Keratinocyte (primary cell): Measurements from ENCODE around the gene CSH2. TPM values are rescaled to one million over a fixed set of nuclear protein-coding genes. Genes with fewer than 3 reads are reported as not detected.

Source experiments
- DNase-seq: peaks from one replicate; pipeline ENCODE4 v3.0.0-alpha.2; 2011; ENCODE audit warnings: low read depth, missing footprints, low spot score
- FAIRE-seq: peaks from 2 replicates; lab custom pipeline; 2011; peaks lifted over from hg19 to GRCh38; lab: Jason Lieb, UNC
- H2AFZ ChIP-seq: 2 replicates; pipeline ENCODE4 v1.6.0; 2012; ENCODE audit warnings: low read length, control low read depth, inconsistent platforms; ENCODE audit not compliant: control insufficient read depth
- H3K27ac ChIP-seq: 2 replicates; pipeline ENCODE4 v1.5.1; 2011; ENCODE audit warnings: low read length; ENCODE audit not compliant: control insufficient read depth, insufficient read depth
- H3K27me3 ChIP-seq: 3 replicates; pipeline ENCODE4 v1.6.0; 2011; ENCODE audit warnings: low read length; ENCODE audit not compliant: control insufficient read depth, insufficient read depth; ENCODE audit errors: extremely low read depth
- H3K36me3 ChIP-seq, 2 experiments: 2 replicates in 1 of 2; 3 replicates in 1 of 2; pipeline ENCODE4 v1.5.1; 2011; ENCODE audit warnings: low read length in 2 of 2, mild to moderate bottlenecking in 1 of 2; ENCODE audit not compliant: control insufficient read depth in 2 of 2, insufficient read depth in 2 of 2; ENCODE audit errors: extremely low read depth in 1 of 2
- H3K4me1 ChIP-seq: 3 replicates; pipeline ENCODE4 v1.5.1; 2011; ENCODE audit warnings: low read length; ENCODE audit not compliant: control insufficient read depth, insufficient read depth; ENCODE audit errors: extremely low read depth
- H3K4me2 ChIP-seq: 3 replicates; pipeline ENCODE4 v1.6.0; 2011; ENCODE audit warnings: low read depth, low read length; ENCODE audit not compliant: control insufficient read depth, insufficient read depth; ENCODE audit errors: extremely low read depth
- H3K4me3 ChIP-seq, 3 experiments: fragments of 200-600 bp in 1 of 3; sonication (generic) in 1 of 3; 2 replicates in 2 of 3; 3 replicates in 1 of 3; pipeline ENCODE4 v1.5.1; 2011 to 2016; ENCODE audit warnings: low read length in 3 of 3, mild to moderate bottlenecking in 3 of 3, control low read depth in 2 of 3, inconsistent platforms in 1 of 3, low read depth in 1 of 3, mixed read lengths in 1 of 3, mixed run types in 1 of 3, moderate library complexity in 1 of 3; ENCODE audit not compliant: control insufficient read depth in 2 of 3, insufficient read depth in 2 of 3; ENCODE audit errors: extremely low read depth in 1 of 3
- H3K79me2 ChIP-seq: 2 replicates; pipeline ENCODE4 v1.6.0; 2012; ENCODE audit warnings: low read length; ENCODE audit not compliant: control insufficient read depth, insufficient read depth
- H3K9ac ChIP-seq: 3 replicates; pipeline ENCODE4 v1.6.0; 2011; ENCODE audit warnings: low read length; ENCODE audit not compliant: control insufficient read depth, insufficient read depth; ENCODE audit errors: extremely low read depth
- H3K9me1 ChIP-seq: 3 replicates; pipeline ENCODE4 v1.6.0; 2011; ENCODE audit warnings: low read length; ENCODE audit not compliant: control insufficient read depth, insufficient read depth; ENCODE audit errors: extremely low read depth
- H3K9me3 ChIP-seq: 2 replicates; pipeline ENCODE4 v1.5.1; 2012; ENCODE audit warnings: low read depth, low read length; ENCODE audit not compliant: control insufficient read depth
- H4K20me1 ChIP-seq: 3 replicates; pipeline ENCODE4 v1.6.0; 2011; ENCODE audit warnings: low read length; ENCODE audit not compliant: control insufficient read depth, insufficient read depth; ENCODE audit errors: extremely low read depth
- CTCF ChIP-seq, 3 experiments: IDR thresholded peaks in 1 of 3; conservative IDR thresholded peaks in 1 of 3; optimal IDR thresholded peaks in 1 of 3; 2 replicates in 2 of 3; 3 replicates in 1 of 3; pipeline versions ENCODE3 to v1.5.1; 2011; ENCODE audit warnings: low read length in 3 of 3, mild to moderate bottlenecking in 3 of 3, moderate library complexity in 2 of 3, control low read depth in 1 of 3, inconsistent platforms in 1 of 3; ENCODE audit not compliant: insufficient read depth in 2 of 3; ENCODE audit errors: extremely low read depth in 1 of 3
- EZH2 ChIP-seq: IDR thresholded peaks from one replicate; pipeline ENCODE4 v1.6.1; 2012; ENCODE audit warnings: inconsistent platforms, mild to moderate bottlenecking, low read length, moderate library complexity
- dilution Hi-C: fragments of 300-500 bp; cut with MboI; formaldehyde crosslinking; loops from one replicate; pipeline ENCODE4 v1.7.0; 2020; ENCODE audit warnings: low sequenced_read_pairs; ENCODE audit not compliant: extremely low pct_ligation_motif_present
- polyA plus RNA-seq, 5 experiments: library from polyadenylated mRNA; depleted of rRNA in 3 of 5; stranded (reverse) in 3 of 5; stranded (forward) in 1 of 5; unstranded in 1 of 5; fragments of >200 nt; gene quantifications; 1 replicate in 1 of 5; 2 replicates in 3 of 5; 3 replicates in 1 of 5; pipeline versions ENCODE4 v1.2.1 to v1.2.3, GENCODE V29; 2011 to 2012; ENCODE audit warnings: missing spikeins in 2 of 5, low read depth in 1 of 5, low replicate concordance in 1 of 5

CSH2 gene
- polyA plus RNA-seq, 1 donor (not counting 4 experiments of a cell fraction or from before 2014, with no cell fraction given), result not detected

- Histone ChIP-seq H3K4me2 (no peak overlapping the region), H3K4me3 (no peak overlapping the region), H3K4me1 (peaks cover 25% of the 10 kb centered on the region), H4K20me1 (peaks cover 7% of the 10 kb centered on the region), H2AFZ (no peak overlapping the region), H3K36me3 (peaks cover 56 to 59% of the 10 kb centered on the region in 2 experiments), H3K79me2 (peaks cover 37% of the 10 kb centered on the region), H3K9me1 (no peaks in the 10 kb centered on the region), H3K27me3 (no peaks in the 10 kb centered on the region), H3K9me3 (no peaks in the 10 kb centered on the region), H3K9ac (no peak overlapping the region), H3K27ac (no peak overlapping the region)
- DNase-seq (no peak), FAIRE-seq (no peak)
- dilution Hi-C loops, result no loop called here
- TF ChIP-seq EZH2 (no peak), CTCF (optimal IDR thresholded peaks at IDR 0.05 in 1 of 3, IDR thresholded peaks at IDR 0.05 in 1 of 3, conservative IDR thresholded peaks at IDR 0.05 in 1 of 3; ENCODE audit: extremely low read depth in 1 of 3, insufficient read depth in 2 of 3, low read length in 3 of 3) (no peak)
Observed at GRCh38 chr17:63831505-63831904, 42.0 kb downstream of the CSH2 start.

- peaks cover 28% of the 10 kb centered on the region for H3K4me1 ChIP-seq
- peaks cover 7% of the 10 kb centered on the region for H4K20me1 ChIP-seq
- H3K36me3 ChIP-seq, result peaks cover 54 to 57% of the 10 kb centered on the region in 2 experiments
- no peak overlapping the region for H3K4me3 ChIP-seq
- H3K4me2 ChIP-seq, result no peak overlapping the region
- no peak overlapping the region for H3K9ac ChIP-seq
- TF ChIP-seq EZH2 (no peak), CTCF (optimal IDR thresholded peaks at IDR 0.05 in 1 of 3, IDR thresholded peaks at IDR 0.05 in 1 of 3, conservative IDR thresholded peaks at IDR 0.05 in 1 of 3; ENCODE audit: extremely low read depth in 1 of 3, insufficient read depth in 2 of 3, low read length in 3 of 3) (no peak)
- no peak for DNase-seq
- dilution Hi-C loops, result no loop called here
- no peaks in the 10 kb centered on the region for H3K9me1 ChIP-seq
- no peak overlapping the region for H3K27ac ChIP-seq
- no peaks in the 10 kb centered on the region for H3K27me3 ChIP-seq
- peaks cover 42% of the 10 kb centered on the region for H3K79me2 ChIP-seq
- no peaks in the 10 kb centered on the region for H3K9me3 ChIP-seq
- no peak overlapping the region for H2AFZ ChIP-seq
- FAIRE-seq, result no peak
Observed at GRCh38 chr17:63830904-63831491, 42.5 kb downstream of the CSH2 start.
